ENCODE measurements around the gene AK3. TPM values are rescaled to one million over a fixed set of nuclear protein-coding genes. Genes with fewer than 3 reads are reported as not detected.

AK3 gene
- total and polyA plus RNA-seq, 2 donors (not counting 3 experiments of a cell fraction or from before 2014, with no cell fraction given): 20.6 to 42.3 TPM

GRCh38 chr9:4788703-4789102 is 47.7 kb upstream of the AK3 start:
- Histone ChIP-seq H3K27ac (ENCODE audit: insufficient read depth, low read depth, low read length) (no peak overlapping the region), H3K9me3 (replicated peaks; ENCODE audit: control insufficient read depth, insufficient read depth, low read length) (no peaks in the 10 kb centered on the region), H3K27me3 (ENCODE audit: control insufficient read depth in 2 of 2, insufficient read depth in 2 of 2, low read length in 2 of 2) (peaks cover 0 to 3% of the 10 kb centered on the region in 2 experiments), H3K4me2 (ENCODE audit: insufficient read depth, low read length) (no peak overlapping the region), H4K20me1 (replicated peaks; ENCODE audit: control insufficient read depth, extremely low read depth, insufficient read depth, low read length) (no peaks in the 10 kb centered on the region), H3K9me1 (replicated peaks; ENCODE audit: control insufficient read depth, extremely low read depth, insufficient read depth, low read length) (no peaks in the 10 kb centered on the region), H3K4me1 (ENCODE audit: control insufficient read depth, extremely low read depth, insufficient read depth, low read length) (peaks cover 10% of the 10 kb centered on the region), H3K79me2 (ENCODE audit: control insufficient read depth, insufficient read depth, low read length) (peaks cover 7% of the 10 kb centered on the region), H3K9ac (replicated peaks; ENCODE audit: extremely low read depth, insufficient read depth, low read length) (no peak overlapping the region), H2AFZ (ENCODE audit: low read depth, low read length) (no peak overlapping the region), H3K4me3 (replicated peaks in 1 of 3; ENCODE audit: insufficient read depth in 1 of 3, low read depth in 1 of 3, low read length in 3 of 3) (no peak overlapping the region), H3K36me3 (ENCODE audit: control insufficient read depth in 2 of 2, extremely low read depth in 1 of 2, insufficient read depth in 2 of 2, low read length in 2 of 2) (no peaks in the 10 kb centered on the region)
- TF ChIP-seq MYC (IDR thresholded peaks at IDR 0.05; ENCODE audit: low read depth, low read length) (no peak), EZH2 (IDR thresholded peaks at IDR 0.05; ENCODE audit: borderline replicate concordance, low read depth, low read length, severe bottlenecking) (no peak), GATA2 (IDR thresholded peaks at IDR 0.05; ENCODE audit: insufficient read depth, insufficient read length, low read depth, low read length) (no peak), POLR2AphosphoS5 (IDR thresholded peaks at IDR 0.05; ENCODE audit: insufficient read depth, low read depth, low read length) (no peak), MAX (IDR thresholded peaks at IDR 0.05; ENCODE audit: insufficient read depth, insufficient read length) (no peak), FOS (IDR thresholded peaks at IDR 0.05; ENCODE audit: borderline replicate concordance, insufficient read depth, low read length) (no peak), POLR2A (IDR thresholded peaks at IDR 0.05; ENCODE audit: low read depth, low read length) (no peak), JUN (IDR thresholded peaks at IDR 0.05; ENCODE audit: borderline replicate concordance, insufficient read depth, insufficient read length, low read depth) (no peak), CTCF (IDR thresholded peaks at IDR 0.05; ENCODE audit: extremely low read depth in 1 of 2, insufficient read depth in 1 of 2, low read depth in 1 of 2, low read length in 2 of 2) (no peak)
- FAIRE-seq (no peak), DNase-seq (ENCODE audit: low read depth, low spot score) (no peak)
- CTCF ChIA-PET: interaction anchor here (0.7 to 1.4 kb wide), 2 partner anchors 26 to 422 kb away, joined by 4 to 5 read pairs; no protein-coding TSS in a partner anchor
- BruUV-seq (replicated peaks): no TSS peak
- dilution Hi-C loops (cut with MboI; ENCODE audit: extremely low pct_ligation_motif_present, low sequenced_read_pairs) (no loop called here), intact Hi-C loops (cut with micrococcal nuclease) (no loop called here)
- POLR2A ChIA-PET: no interaction called here
